ENCODE results near the gene SLPI.

SLPI gene, protein sequence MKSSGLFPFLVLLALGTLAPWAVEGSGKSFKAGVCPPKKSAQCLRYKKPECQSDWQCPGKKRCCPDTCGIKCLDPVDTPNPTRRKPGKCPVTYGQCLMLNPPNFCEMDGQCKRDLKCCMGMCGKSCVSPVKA

DNA sequence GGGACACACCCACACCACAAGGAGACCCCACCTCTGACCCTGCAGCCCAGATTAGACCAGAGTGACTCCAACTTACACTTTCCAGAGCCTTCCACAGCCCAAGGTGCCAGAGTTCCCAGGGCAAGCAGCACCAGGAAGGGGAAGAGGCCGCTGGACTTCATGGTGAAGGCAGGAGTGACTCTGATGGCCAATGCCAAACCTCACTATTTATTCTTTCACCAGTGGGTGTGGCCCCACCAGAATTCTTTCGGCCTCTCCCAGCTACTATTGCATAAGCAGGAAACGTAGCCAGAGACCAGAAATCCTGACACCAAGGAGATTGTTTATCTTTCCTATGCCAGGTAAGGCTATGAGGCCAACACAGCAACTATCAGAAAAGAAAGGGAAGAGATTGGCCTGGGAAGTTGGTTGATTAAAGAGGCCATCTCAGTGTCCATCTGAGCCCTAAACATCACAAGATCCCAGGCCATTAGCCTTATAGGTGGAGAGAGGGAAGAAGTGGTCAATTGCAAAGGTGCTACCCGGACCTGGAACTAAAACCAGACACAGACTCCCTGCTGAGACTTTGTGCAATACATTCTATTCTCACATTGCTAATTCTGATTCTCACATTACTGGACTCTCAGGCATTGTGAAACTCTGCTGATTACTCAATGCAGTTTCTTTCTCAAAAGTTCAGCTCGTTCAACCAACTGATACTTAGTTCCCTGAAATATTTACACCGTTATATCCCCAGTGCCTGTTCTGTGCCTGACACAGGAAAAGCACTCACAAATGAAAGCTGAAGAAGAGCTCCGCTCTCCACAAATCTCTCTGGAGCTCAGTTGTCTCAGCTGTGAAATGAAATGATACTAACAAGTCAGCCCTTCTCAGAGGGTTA lies at the start of gene SLPI:
SLPI (minus strand) TSS at position 182 of the 880 bp plus-strand sequence; CDS start at position 161, 21 bp downstream.
- DNase-seq: peak in 1 of 2 donors; percentile 0

DNA sequence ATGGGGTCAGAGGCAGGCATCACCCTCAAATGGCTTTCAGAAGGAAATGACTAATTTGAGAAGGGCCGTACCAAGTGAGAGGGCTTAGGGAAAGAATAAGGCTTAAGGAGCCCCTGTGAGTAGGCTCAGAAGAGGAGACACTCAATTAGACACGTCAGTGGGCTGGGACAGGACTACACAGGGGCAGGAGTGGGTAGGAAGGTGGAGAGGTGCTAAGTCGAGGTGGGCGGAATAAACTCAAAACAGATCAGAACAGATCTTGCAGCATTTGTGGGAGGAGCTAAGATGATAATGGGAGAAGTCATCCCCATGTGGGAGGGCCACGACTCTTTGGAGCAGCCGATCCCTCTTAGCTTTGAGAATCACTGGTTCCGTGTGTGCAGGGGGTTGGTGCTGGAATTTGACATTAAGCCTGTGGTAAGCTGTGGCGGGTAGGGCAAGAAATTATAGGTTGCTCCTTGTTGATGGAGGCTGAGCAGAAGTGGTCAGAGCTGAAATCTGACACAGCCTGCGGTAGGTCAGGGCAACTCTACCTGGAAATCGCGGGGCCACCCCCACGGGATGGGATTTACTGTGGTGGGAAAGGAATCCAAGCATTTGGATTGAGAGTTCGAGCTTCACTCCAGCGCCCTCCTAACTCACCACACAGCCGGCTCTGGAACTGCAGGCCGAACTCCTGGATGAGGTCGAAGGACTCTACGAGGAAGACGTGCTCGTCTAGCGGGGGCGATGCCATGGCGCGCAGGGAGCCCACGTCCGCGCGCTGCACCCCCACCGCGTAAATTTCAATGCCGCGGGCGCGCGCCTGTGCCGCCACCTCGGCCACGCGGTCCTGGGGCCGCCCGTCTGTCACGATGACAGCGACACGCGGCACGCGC lies 49.5 kb upstream of the SLPI start:
- no peak for DNase-seq

DNA sequence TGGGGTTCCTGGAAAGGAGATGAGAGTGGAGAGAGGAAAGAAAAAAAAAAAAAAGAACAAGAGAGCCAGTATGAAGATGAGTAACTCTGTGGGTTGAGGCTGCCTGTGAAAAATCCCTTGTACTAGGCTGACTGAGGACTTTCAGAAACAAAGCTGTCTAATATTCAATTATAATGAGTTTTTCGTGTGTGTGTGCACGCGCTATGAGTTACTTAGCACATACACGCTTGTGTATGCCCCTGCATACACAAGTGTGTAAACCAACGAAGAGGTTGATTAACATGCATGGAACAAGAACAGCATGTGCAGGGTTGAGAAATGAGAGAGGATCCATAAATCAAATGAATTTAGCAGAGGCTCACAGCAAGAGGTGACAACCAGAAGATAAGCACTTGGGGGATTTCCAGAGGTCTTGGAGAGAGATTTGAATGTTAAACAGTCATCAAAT lies 47.5 kb upstream of the SLPI start:
- no peak for DNase-seq

DNA sequence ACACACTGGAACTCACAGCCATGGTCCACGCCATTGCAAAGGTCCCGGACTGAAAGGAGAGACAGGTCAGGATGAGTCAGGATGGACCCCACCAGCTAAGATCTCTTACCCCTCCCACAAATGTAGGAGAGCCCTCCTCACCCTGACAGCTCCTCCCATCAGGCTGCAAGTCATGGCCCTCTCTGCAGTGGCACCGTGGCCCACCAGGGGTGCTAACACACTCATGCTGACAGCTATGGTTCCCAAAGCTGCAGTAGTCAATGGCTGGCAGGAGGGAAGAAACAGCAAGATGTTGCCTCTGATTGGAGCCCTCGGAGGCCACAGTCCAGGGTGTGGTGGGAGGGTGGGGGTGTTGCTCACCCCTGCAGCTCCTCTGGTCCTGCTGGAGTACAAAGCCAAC lies 46.6 kb upstream of the SLPI start:
- DNase-seq: peak; percentile 3 to 14

DNA sequence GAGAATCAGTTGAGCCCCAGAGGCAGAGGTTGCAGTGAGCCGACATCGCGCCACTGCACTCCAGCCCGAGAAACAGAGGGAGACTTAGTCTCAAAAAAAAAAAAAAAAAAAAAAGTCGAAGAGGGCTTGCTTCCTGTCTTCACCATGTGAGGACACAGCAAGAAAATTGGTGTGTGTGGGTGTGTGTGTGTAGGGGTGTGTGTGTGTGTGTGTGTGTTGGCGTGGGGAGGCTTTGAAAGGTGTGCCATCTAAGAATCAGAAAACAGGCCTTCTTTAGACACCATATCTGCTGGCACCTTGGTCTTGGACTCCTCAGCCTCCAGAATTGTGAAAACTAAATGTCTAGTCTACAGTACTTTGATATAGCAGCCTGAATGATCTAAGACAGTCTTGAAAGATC lies 45.4 kb upstream of the SLPI start:
- DNase-seq: no peak

DNA sequence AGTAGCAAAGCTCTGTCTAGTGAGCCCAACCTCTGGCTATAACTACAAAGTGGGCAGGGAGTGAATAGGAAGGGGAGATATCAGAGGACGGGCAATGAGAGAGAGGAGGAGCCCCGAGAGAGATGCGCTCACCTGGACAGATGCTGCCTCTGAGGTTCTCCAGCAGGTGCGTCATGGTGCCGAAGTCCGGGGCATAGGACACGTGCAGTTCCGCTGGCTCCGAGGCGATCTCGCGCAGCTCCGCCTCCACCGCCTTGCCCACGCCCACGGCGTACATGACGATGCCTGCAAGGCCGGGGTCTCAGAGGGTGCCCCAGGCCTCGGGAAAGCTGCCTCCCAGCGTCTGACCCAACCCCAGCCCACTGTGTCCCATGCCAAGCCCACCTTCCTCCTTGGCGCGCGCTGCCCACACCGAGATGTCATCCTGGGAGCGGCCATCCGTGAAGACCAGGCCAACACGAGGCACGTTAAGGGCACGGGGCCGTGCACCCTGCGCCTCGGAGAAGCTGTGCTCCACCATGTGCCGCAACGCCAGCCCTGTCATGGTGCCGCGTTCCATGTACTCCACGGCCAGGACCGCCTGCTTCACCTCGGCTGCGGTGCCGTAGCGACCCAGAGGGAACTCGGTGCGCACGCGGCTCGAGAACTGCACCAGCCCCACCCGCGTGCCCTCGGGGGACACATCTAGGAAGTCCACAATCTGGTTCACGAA lies 43.6 kb upstream of the SLPI start:
- no peak for DNase-seq

DNA sequence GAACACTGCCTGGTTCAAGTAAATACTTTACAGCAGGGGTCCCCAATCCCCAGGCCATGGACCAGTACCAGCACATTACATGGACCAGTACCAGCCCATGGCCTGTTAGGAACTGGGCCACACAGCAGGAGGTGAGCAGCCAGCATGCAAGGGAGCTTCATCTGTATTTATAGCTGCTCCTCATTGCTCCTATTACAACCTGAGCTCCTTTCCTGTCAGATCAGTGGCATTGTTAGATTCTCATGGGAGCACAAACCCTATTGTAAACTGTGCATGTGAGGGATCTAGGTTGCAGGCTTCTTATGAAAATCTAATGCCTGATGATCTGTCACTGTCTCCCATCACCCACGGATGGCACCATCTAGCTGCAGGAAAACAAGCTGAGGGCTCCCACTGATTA lies 40.3 kb upstream of the SLPI start:
- no peak for DNase-seq

DNA sequence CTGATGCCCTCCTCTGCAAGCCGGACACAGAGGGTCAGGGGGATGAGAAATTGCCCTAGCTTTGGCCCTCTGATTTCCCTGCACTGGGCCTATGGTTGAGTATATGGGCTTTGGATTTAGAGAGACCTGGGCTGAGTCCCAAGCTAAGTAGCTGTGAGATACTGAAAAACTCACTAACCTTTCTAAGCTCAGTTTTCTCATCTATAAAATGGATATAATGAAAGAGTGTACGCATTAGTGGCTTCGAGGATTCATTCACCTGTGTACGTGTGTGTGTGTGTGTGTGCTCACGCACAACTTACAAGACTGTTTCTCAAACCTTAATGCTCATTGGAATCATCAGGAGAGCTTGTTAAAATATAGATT lies 39.6 kb upstream of the SLPI start:
- DNase-seq: no peak

DNA sequence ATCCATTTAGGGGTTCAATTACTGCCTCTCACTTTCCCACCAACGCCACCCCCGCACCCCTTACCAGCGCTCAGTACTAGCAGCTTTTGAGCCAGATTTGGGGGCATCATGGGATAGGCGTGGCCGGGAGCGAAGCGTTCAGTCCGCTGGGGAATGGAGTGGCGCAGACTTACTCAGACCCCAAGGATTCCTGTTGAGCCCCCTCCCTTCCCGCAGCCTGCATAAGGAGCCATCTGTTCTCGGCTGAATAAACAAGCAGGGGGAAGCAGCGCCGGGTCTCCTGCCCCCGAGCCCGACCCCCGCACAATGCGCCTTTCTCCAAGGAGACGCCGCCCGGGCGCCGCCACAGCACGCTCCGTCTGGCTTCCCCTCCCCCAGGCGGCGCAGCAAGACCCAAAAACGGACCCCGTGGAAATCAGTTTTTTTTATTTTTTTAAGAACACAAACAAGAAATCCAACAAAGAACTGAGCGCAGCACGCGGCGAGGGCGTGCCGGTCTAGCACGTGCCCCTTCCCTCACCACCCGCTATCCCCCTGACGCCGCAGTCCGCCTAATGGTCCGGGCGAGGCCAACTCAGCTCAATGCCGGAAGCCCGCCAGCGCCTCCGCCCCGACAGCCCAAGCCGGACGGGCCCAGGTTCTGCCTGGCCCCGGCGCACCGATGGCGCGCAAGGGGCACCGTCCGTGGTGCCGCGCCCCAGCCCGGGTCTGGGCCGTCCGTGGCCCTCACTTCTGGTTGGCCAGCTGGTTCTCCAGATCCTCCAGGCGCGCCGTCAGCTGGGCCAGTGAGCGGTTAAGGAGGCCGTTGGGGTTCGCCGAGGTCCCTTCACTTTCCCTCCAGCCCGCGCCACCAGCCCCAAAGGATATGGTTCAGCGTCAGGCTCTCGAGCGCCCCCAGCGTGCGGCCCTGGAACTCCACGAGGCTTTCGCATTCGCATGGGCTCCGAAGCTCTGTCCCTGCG lies 39.0 kb upstream of the SLPI start:
- DNase-seq: peak; percentile 71 to 77

DNA sequence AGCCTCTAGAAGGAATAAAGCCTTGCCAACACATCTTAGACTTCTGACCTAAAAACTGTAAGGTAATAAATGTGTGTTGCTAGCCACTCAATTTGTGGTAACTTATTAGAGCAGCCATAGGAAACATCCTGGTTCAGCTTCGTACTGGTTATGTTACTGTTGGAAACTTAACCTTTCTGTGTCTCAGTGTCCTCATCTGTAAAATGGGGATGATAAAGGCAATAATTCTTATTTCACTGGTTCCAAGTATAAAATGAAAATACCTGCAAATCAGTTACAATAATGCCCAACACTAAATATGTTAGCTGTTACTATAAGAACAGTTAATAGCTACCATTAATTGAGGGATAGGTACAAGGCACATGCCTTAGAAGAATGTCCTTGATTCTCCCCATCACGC lies 38.0 kb upstream of the SLPI start:
- no peak for DNase-seq

DNA sequence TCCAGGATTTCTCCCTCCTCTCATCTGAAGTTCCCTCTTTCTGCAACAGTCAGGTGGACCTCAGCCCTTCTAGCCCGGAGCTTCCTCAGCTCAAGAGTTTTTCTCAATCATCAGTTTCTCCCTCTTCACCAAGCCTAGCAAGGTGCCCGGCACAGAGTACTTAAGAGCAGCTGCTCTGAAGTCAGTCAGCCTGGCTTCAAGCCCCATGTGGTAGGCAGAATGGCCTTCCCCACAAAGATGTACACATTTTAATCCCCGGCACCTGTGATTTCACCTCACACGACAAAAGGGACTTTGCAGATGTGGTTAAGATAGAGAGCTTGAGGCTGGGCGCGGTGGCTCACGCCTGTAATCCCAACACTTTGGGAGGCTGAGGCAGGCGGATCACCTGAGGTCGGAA lies 37.2 kb upstream of the SLPI start:
- no peak for DNase-seq

DNA sequence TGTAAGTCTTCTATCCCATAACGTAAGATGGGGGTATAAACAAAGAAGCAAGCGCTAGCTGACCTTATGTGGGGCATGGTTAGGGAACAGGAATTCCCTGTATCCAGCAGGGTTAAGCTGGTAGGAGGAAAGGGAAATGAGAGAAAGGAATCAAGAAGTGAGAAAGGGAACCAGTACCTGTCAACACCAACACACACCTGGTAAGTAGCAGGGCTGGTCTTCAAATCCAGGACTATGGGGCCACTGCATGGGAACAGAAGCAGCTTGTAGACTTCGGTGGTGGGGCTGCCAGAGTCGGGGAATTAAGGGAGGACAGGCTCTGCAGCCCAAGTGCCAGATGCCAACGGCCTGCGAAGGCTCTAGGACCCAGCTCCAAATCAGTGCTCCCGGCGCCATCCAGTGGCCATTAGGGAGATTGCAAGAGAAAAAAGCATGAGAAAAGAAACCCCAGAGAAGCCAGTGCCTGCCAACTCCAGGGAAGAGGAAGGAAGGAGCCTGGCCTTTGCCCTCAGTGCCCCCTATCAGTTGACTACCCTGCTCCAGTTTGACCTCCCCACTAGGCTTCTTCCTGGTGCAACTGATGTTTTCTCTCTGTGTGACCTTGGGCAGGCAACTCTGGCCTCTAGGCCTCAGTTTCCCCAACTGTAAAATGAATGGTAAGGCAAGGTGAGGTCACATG lies 36.5 kb upstream of the SLPI start:
- DNase-seq: peak; percentile 63 to 71

DNA sequence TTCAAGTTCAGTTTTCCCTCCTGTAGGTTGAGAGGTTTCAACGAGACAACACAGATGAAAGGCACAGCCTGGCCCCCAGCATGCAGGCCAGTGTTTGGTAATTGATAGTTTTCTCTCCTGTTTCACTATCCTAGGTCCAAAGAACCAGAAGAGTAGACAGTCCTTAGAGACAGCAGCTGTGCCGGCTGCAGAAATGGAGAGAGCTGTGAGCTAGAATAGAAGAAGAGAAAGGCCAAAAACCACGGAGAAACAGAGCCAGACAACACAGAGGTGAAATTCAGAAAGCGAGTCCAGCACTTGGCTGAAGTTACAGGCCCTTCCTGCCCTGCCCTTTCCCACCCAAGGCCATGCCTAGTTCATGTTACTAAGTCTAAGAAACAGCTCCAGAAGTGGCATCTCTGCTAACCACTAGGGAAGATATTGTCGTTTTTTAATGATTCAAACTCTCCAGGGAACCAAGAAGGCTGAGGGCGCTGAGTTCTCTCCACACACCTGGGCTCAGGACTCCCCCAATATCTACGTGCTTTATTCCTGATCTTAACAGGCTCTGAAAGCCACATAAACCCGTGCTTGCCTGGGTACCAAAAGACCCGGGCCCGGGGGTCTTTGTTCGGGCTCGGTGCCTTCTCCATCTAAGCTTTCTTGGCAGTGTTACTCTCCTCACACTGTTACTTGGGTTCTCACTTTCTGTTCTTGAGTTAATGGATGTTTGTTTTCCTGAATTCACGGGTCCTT lies 35.7 kb upstream of the SLPI start:
- no peak for DNase-seq

DNA sequence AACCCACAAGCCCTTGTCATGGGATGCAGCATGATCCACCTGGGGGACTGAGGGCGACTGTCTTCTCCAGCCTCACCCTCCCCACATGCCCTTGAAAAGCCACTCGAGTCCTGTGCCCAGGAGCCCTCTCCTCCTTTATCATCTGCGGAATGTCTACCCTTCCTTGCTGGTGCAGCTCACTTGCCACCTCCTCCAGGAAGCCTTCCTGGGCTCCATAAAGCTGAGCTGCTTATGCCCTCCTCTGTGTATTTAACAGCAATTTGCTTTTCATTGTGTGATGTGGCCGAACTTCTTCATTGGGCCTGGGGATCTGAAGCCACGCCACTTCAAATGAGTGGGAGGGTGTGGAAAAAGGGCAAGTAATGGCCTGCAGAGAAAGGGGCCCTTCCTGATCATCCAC lies 34.5 kb upstream of the SLPI start:
- DNase-seq: no peak

DNA sequence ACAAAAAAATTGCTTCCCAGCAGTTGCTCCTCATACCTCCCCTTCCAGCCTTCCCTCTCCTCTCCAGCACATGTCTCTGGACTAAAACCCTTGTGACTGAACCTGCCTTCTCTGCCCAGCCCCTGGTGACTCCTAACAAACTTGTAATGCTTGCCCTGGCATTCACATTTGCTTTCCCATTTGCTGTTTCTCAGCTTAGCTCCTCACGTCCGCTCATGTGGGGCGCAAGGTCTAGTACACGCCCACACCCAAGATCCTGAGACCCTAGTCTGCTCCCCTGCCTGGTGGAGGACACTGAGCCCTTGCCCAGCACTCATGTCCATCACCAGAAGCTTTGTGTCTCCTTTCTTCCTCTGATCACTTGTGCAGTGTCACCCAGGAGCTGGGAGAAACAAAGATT lies 34.0 kb upstream of the SLPI start:
- DNase-seq: no peak

DNA sequence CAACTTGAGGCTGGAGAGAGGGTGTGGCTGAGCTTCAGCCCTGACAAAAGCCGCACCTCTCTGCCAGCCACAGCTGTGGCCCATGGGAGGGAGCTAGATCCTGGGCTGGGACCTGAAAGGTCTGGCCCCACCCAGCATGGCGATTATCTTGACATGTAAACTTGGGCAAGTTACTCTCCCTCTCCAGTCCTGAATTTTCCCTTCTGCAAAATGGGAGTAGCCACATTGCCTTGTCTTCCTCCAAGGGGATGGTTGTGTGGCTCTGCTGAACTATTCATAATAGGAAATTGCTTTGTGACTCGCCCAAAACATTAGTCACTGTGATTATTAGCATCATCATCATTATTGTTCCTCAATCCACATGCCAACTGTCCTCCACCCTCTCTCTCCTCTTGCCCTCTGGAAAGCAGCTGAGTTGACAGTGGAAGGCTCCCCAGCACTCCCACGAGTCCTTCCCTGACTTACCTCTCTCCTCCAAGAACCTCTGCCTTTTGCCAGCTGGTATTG lies 29.2 kb upstream of the SLPI start:
- no peak for DNase-seq

DNA sequence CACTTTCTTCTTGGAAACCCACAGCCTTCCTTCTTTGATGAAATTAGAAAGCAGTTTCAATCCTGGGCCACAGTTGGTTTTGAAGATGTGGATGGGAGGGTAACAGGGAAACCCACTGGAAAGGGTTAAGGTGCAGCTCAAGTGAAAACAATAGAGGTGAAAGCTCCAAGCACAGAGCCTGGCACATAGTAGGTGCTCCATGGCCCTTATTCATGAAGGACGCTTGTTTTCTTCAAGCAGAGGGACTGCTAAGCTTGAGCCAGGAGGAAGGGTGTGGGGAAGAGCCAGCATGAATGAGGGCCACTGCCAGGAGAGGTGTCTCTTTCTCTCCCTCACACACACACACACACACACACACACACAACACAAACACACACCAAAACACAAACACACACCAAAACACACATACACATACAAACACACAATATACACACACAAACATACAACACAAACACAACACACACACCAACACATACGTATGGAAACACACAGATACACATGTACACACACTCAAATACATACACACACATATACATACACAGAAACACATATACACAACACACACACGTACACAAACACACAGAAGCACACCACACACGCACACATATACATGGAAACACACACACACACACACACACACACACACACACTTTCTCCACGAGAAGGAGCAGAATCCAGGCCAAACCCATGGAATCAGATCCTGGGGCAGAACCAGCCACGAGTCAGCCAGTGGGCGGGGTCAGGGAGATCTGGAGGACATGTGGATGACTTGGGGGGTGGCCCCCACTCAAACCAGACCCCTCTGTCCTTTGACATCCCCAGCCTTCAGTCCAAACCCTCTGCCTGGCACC lies 28.6 kb upstream of the SLPI start:
- DNase-seq: no peak

DNA sequence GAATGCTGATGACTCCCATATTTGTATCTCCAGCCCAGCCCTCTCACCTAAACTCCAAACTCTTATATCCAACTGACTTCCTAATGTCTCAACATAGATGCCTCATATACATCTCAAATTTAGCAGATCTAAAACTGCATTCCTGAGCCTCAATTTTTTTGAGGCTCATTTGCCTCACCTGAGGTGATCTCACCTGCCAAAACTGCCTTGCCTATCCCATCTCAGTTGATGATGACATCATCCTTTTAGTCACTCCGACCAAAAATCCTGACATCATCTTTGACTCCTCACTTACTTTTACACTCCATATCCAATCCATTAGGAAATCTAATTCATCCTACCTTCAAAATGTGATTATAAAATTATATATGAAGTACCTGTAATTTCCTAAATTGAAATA lies 25.6 kb upstream of the SLPI start:
- DNase-seq: no peak

DNA sequence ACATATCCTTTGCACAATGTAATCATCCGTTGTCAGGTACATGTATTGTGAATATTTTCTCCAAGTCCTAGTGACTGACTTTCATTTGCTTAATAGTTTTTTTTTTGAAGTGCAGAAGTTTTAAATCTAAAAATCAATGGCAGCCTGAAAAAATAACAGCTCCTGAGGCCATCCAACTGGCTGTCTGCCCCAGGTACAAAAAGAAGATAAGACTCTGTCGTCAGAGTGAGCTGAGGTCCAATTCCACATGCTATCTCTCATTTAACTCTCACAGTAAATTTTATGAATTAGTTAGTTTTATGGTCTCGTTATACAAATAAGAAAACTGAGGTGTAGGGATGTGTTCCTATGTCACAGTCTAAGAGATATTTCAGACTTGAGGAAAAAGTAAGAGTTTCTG lies 21.0 kb upstream of the SLPI start:
- DNase-seq: no peak
